COLO668 (cell line): ENCODE measurements around the gene RASD2.

Experiments
- DNase-seq: peaks from one replicate; lab custom pipeline; 2025; ENCODE audit not compliant: unreplicated experiment; lab: John Stamatoyannopoulos, UW

RASD2 gene

GRCh38 chr22:35558719-35559118 is 18.1 kb downstream of the RASD2 start:
- DNase-seq = no peak

- no peak for DNase-seq
These were observed 18.8 kb downstream of the RASD2 start for GRCh38 chr22:35559354-35560005.

- DNase-seq = no peak
These were observed 19.7 kb downstream of the RASD2 start for GRCh38 chr22:35560366-35560765.

- no peak for DNase-seq
These were observed 20.2 kb downstream of the RASD2 start for GRCh38 chr22:35560824-35561223.

- no peak for DNase-seq
These were observed 21.3 kb downstream of the RASD2 start for GRCh38 chr22:35561796-35562526.

- DNase-seq = no peak
These were observed 22.6 kb downstream of the RASD2 start for GRCh38 chr22:35563211-35563610.

- DNase-seq = no peak
These were observed 24.6 kb downstream of the RASD2 start for GRCh38 chr22:35564975-35565867.

- DNase-seq = no peak
These were observed 26.9 kb downstream of the RASD2 start for GRCh38 chr22:35567351-35568141.

GRCh38 chr22:35568751-35569739 is 28.4 kb downstream of the RASD2 start:
- no peak for DNase-seq

GRCh38 chr22:35569916-35570315 is 29.3 kb downstream of the RASD2 start:
- DNase-seq = no peak

- DNase-seq = no peak
These were observed 30.1 kb downstream of the RASD2 start for GRCh38 chr22:35570686-35571194.

- no peak for DNase-seq
These were observed 31.9 kb downstream of the RASD2 start for GRCh38 chr22:35572556-35572955.

- DNase-seq = peak; percentile 14
These were observed 34.6 kb downstream of the RASD2 start for GRCh38 chr22:35575116-35575748.

GRCh38 chr22:35576671-35577070 is 36.0 kb downstream of the RASD2 start:
- DNase-seq = no peak

GRCh38 chr22:35577799-35578659 is 37.4 kb downstream of the RASD2 start:
- no peak for DNase-seq

- no peak for DNase-seq
These were observed 38.4 kb downstream of the RASD2 start for GRCh38 chr22:35578836-35579575.

GRCh38 chr22:35580351-35581022 is 39.9 kb downstream of the RASD2 start:
- no peak for DNase-seq
